ENCODE data around the gene TMEM232. TPM values are rescaled to one million over a fixed set of nuclear protein-coding genes. Genes with fewer than 3 reads are reported as not detected.

TMEM232 gene
- total and polyA plus RNA-seq, 2 donors (not counting 3 experiments of a cell fraction or from before 2014, with no cell fraction given), result 0.17 to 0.38 TPM

DNA sequence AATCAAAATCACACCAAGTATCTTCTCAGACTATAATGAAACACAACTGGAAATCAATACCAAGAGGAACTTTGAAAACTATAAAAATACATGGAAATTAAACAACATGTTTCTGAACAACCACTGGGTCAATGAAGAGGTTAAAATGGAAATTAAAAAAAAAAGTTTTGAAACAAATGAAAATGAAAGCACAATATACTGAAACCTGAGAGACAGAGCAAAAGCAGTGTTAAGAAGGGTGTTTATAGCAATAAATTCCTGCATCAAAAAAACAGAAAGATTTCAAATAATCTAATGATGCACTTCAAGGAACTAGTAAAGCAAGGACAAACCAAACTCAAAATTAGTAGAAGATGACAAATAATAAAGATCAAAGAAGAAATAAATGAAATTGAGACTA is 92.0 kb downstream of the TMEM232 start:
- dilution Hi-C loops (cut with MboI; ENCODE audit: extremely low pct_ligation_motif_present, low sequenced_read_pairs) (no loop called here), intact Hi-C loops (cut with micrococcal nuclease) (no loop called here)
- no peak overlapping the region for H2AFZ ChIP-seq (ENCODE audit: low read depth, low read length)
- H3K27me3 ChIP-seq (ENCODE audit: control insufficient read depth in 2 of 2, insufficient read depth in 2 of 2, low read length in 2 of 2), result no peaks in the 10 kb centered on the region
- no peak overlapping the region for H3K4me3 ChIP-seq (replicated peaks in 1 of 3; ENCODE audit: insufficient read depth in 1 of 3, low read depth in 1 of 3, low read length in 3 of 3)
- H3K4me2 ChIP-seq (ENCODE audit: insufficient read depth, low read length), result no peak overlapping the region
- POLR2A ChIA-PET, result no interaction called here
- H3K9me1 ChIP-seq (replicated peaks; ENCODE audit: control insufficient read depth, extremely low read depth, insufficient read depth, low read length), result no peaks in the 10 kb centered on the region
- FAIRE-seq (no peak), DNase-seq (ENCODE audit: low read depth, low spot score) (no peak)
- no peaks in the 10 kb centered on the region for H3K79me2 ChIP-seq (ENCODE audit: control insufficient read depth, insufficient read depth, low read length)
- CTCF ChIA-PET, result no interaction called here
- H4K20me1 ChIP-seq (replicated peaks; ENCODE audit: control insufficient read depth, extremely low read depth, insufficient read depth, low read length), result no peaks in the 10 kb centered on the region
- no peaks in the 10 kb centered on the region for H3K9me3 ChIP-seq (replicated peaks; ENCODE audit: control insufficient read depth, insufficient read depth, low read length)
- H3K4me1 ChIP-seq (ENCODE audit: control insufficient read depth, extremely low read depth, insufficient read depth, low read length), result no peaks in the 10 kb centered on the region
- H3K27ac ChIP-seq (ENCODE audit: insufficient read depth, low read depth, low read length), result no peak overlapping the region
- no peak overlapping the region for H3K9ac ChIP-seq (replicated peaks; ENCODE audit: extremely low read depth, insufficient read depth, low read length)
- H3K36me3 ChIP-seq (ENCODE audit: control insufficient read depth in 2 of 2, extremely low read depth in 1 of 2, insufficient read depth in 2 of 2, low read length in 2 of 2), result no peaks in the 10 kb centered on the region
- BruUV-seq (replicated peaks), result no TSS peak
- TF ChIP-seq, protein P1, sequence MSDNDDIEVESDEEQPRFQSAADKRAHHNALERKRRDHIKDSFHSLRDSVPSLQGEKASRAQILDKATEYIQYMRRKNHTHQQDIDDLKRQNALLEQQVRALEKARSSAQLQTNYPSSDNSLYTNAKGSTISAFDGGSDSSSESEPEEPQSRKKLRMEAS (IDR thresholded peaks at IDR 0.05; ENCODE audit: insufficient read depth, insufficient read length), result no peak
- TF ChIP-seq POLR2AphosphoS5 (IDR thresholded peaks at IDR 0.05; ENCODE audit: insufficient read depth, low read depth, low read length), result no peak
- no peak for TF ChIP-seq GATA2 (IDR thresholded peaks at IDR 0.05; ENCODE audit: insufficient read depth, insufficient read length, low read depth, low read length)
- TF ChIP-seq JUN (IDR thresholded peaks at IDR 0.05; ENCODE audit: borderline replicate concordance, insufficient read depth, insufficient read length, low read depth), result no peak
- TF ChIP-seq FOS (IDR thresholded peaks at IDR 0.05; ENCODE audit: borderline replicate concordance, insufficient read depth, low read length), result no peak
- TF ChIP-seq, protein P2, sequence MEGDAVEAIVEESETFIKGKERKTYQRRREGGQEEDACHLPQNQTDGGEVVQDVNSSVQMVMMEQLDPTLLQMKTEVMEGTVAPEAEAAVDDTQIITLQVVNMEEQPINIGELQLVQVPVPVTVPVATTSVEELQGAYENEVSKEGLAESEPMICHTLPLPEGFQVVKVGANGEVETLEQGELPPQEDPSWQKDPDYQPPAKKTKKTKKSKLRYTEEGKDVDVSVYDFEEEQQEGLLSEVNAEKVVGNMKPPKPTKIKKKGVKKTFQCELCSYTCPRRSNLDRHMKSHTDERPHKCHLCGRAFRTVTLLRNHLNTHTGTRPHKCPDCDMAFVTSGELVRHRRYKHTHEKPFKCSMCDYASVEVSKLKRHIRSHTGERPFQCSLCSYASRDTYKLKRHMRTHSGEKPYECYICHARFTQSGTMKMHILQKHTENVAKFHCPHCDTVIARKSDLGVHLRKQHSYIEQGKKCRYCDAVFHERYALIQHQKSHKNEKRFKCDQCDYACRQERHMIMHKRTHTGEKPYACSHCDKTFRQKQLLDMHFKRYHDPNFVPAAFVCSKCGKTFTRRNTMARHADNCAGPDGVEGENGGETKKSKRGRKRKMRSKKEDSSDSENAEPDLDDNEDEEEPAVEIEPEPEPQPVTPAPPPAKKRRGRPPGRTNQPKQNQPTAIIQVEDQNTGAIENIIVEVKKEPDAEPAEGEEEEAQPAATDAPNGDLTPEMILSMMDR (IDR thresholded peaks at IDR 0.05; ENCODE audit: extremely low read depth in 1 of 2, insufficient read depth in 1 of 2, low read depth in 1 of 2, low read length in 2 of 2), result no peak
- no peak for TF ChIP-seq EZH2 (IDR thresholded peaks at IDR 0.05; ENCODE audit: borderline replicate concordance, low read depth, low read length, severe bottlenecking)
- TF ChIP-seq POLR2A (IDR thresholded peaks at IDR 0.05; ENCODE audit: low read depth, low read length), result no peak
- no peak for TF ChIP-seq MYC (IDR thresholded peaks at IDR 0.05; ENCODE audit: low read depth, low read length)
